Medulla oblongata (tissue), 1 donor: ENCODE results near the gene PHRF1.

Source experiments
- DNase-seq: peaks from one replicate; pipeline ENCODE4 v3.0.0-alpha.2; 2015; ENCODE audit errors: extremely low spot score

The PHRF1 gene, protein sequence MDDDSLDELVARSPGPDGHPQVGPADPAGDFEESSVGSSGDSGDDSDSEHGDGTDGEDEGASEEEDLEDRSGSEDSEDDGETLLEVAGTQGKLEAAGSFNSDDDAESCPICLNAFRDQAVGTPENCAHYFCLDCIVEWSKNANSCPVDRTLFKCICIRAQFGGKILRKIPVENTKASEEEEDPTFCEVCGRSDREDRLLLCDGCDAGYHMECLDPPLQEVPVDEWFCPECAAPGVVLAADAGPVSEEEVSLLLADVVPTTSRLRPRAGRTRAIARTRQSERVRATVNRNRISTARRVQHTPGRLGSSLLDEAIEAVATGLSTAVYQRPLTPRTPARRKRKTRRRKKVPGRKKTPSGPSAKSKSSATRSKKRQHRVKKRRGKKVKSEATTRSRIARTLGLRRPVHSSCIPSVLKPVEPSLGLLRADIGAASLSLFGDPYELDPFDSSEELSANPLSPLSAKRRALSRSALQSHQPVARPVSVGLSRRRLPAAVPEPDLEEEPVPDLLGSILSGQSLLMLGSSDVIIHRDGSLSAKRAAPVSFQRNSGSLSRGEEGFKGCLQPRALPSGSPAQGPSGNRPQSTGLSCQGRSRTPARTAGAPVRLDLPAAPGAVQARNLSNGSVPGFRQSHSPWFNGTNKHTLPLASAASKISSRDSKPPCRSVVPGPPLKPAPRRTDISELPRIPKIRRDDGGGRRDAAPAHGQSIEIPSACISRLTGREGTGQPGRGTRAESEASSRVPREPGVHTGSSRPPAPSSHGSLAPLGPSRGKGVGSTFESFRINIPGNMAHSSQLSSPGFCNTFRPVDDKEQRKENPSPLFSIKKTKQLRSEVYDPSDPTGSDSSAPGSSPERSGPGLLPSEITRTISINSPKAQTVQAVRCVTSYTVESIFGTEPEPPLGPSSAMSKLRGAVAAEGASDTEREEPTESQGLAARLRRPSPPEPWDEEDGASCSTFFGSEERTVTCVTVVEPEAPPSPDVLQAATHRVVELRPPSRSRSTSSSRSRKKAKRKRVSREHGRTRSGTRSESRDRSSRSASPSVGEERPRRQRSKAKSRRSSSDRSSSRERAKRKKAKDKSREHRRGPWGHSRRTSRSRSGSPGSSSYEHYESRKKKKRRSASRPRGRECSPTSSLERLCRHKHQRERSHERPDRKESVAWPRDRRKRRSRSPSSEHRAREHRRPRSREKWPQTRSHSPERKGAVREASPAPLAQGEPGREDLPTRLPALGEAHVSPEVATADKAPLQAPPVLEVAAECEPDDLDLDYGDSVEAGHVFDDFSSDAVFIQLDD (N-terminal part only)

DNA sequence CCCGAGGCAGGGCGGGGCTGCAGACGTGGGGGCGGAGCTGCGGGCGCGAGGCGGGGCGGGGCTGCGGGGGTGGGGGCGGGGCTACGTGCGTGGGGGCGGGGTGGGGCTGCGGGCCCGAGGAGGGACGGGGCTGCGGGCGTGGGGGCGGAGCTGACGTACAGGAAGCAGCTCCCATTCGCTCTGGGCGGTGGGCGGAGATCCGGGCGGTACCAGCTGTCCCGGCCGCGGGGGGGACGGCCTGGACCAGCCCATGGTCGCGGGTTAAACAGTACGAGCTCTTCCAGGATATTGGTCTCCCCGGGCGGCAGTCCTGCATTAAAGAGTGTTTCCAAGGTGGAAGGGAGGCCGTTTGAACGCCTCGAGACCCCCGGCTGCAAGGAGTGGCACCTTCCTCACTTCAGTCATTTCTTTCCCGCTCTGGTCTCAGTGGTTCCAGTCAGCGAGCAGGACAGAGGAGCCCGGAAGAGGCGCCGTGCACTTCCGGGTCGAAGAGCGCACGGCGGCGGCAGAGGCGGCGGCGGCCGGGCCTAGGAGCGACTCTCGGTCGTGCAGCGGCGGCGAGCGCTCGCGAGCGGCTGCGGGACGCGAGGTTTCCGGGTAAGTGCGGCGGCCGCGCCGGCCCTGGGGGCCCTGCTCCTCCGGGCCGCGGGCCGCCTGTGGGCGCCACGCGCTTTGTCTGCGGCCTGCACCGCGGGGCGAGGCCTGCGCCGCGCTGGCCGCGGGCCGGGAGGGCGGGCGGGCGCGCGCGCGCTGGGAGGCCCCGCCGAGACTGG, at the start of gene PHRF1:
Gene PHRF1, plus strand, starts transcription at position 475 of the 773 bp plus-strand sequence. CDS start 5,043 bp downstream, outside the sequence.
- peak; percentile 94 for DNase-seq

DNA sequence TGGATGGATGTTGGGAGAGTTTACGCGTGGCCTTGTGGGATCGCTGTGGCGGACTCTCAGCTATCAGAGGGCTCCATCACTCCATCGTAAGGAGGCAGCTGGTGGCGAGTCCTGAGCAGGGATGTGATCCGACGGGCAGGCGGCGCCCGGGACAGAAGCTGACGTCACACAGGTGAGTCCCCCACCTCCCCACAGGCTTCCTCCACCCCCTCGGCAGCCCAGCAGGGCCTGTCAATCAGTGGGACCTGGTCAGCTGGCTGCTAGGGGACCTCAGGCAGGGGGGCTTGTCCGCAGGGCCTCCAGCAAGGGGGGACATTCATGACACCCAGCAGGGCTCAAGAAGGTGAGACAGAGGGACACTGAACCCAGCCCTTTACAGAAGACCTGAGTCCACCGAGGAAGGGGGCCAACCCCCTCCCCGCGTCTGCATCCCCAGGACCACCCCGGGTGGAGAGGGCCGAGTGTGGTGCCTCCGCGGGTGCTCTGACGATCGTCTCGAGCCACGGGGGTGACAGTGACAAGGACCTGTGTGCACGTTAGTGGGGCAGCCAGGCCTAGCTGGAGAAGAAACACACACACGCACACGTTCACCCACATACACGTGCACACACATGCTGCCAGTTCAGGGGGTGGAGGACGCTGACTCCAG, 48.0 kb upstream of the PHRF1 start:
- DNase-seq = no peak

DNA sequence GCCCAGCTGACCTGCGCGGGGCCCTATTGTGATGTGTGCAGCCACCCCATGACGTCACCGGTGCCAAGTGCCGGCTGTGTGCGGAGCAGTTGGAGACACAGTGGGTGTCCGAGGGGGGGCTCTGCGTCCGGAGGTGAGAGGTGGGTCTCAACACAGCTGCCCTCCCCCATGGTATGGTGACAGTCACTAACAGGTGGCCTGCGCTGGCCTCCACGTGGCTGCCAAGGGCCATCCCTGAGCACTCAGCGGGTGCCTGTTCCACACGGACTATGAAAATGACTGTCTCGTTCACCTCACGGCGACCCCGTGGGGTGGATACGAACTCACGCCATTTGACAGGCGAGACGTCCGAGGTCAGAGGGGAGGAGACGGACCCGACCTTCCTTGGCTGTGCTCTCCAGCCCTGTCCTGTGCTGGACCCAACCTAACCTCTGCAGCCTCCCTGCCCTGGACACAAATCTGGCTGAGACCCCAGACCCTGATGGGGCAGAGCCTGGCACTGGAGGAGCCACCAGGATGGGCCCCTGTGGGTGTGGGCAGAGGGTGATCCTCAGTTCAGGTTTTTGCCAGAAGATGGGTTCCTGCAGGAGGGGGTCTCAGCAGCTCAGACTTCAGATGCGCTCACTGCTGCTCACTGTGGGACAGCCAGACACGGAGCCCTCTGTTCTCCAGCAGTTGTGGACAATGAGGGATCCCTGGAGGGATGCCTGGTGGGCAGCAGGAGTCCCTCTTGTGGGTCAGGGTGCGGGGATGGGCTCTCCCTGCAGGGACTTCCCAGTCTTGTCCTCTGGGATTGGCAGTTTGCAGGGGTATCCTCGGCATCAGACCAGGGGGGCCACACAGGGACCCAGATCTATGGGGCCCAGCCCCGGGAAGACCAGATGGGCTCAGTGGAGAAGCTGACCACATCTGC, 47.2 kb upstream of the PHRF1 start:
- no peak for DNase-seq

GRCh38 chr11:529728-530411, 46.4 kb upstream of the PHRF1 start:
- DNase-seq = no peak

GRCh38 chr11:530960-531831, 45.1 kb upstream of the PHRF1 start:
- no peak for DNase-seq

GRCh38 chr11:531919-532526, 44.2 kb upstream of the PHRF1 start:
- DNase-seq = no peak

DNA sequence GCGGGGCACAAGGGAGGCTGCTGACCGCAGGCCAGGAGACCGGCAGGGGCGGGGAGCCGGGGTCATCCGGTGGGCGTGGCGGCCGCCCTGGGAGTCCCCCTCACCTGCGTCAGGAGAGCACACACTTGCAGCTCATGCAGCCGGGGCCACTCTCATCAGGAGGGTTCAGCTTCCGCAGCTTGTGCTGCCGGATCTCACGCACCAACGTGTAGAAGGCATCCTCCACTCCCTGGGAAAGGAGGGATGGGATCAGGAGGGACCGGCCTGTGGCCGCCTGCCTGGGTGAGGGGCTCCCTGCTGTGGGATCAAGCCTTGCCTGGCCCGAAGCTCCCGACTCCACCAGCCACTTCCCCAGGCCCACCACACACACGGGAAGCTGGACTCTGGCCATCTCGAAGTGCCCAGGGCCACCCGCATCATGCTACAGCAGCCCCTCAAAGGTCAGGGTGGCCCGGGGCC, 43.7 kb upstream of the PHRF1 start:
- no peak for DNase-seq

DNA sequence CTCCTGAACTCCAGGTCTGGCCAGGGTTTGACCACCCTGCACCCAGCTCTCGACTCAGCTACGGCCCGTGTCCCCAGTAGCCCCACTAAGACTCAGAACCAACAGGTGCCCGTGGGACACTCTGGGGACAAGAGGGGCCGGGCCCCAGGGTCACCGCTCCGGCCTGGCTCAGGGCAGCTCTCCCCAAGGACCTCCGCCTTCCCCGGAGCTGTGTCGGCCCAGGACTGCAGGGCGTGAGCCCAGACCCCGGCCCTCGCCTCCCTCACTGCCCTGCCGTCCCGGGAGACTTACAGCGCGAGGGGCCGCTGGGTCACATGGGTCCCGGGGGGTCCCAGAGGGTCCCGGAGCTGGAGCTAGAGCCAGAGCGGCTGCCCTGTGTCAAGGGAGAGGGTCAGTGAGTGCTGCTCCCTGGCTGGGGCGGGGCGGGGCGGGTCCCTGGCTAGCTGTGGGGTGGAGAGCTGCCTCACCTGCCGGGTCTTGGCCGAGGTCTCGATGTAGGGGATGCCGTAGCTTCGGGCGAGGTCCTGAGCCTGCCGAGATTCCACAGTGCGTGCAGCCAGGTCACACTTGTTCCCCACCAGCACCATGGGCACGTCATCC, 43.2 kb upstream of the PHRF1 start:
- DNase-seq = no peak

GRCh38 chr11:533586-534395, 42.5 kb upstream of the PHRF1 start:
- no peak for DNase-seq

- no peak for DNase-seq
Measured at GRCh38 chr11:534396-535209, 41.7 kb upstream of the PHRF1 start.

DNA sequence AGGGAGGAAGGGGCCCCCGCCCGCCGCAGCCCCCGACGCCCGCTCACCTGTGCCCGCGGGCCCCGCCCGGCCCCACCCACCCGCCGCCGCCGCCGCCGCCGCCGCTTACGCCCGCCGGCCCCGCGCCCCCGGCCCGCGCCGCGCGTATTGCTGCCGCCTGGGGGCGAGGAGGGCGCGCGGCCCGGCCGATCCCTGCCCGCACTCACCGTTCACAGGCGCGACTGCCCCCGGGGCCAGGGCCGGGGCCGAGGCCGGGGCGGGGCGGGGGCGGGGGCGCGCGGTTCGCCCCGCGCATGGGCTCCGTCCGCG, 41.1 kb upstream of the PHRF1 start:
- DNase-seq = no peak

- DNase-seq = peak; percentile 97
Measured at GRCh38 chr11:535519-536454, 40.5 kb upstream of the PHRF1 start, which contains the start of gene HRAS. Gene HRAS (minus strand): TSS chr11:535576.

DNA sequence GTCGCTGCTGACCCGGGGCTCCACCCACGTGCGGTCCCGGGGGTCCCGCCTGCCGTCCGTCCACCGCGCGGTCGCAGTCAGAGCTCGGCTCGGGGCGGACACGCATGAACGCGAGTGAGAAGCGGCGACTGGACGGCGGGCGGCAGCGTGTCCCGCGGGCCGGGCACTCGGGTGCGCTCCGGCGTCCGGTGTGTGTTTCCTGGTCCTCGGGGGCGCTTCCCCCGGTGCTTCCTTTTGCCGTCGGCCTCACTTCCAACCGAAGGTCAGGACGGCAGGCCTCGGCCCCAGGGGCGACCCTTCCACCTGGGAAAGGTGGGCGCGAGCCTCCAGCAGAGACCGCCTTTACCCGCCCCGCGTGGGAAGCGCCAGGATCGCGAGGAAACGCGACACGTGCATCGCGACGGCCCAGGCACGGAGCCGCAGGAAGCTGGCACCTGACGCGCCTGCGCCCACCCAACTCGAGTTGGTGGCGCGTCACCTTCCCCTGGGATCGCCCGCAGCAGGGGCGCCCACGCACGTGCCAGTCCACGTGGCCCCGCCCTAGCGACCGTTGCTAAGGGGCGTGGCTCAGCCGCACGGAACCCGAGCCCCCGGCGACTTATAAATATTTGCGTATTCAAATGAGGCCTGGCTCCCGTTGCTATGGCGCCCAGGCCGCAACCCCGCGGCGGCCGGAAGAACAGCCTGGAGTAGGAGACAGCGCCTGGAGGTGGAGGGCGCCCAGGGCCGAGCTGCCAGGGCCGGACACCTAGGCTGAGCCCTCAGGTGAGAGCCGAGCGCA, 39.2 kb upstream of the PHRF1 start, which contains the start of gene LRRC56:
Gene LRRC56, plus strand, starts transcription at position 687 of the 781 bp plus-strand sequence. CDS start 3,158 bp downstream, outside the sequence.
- DNase-seq = no peak
